AG09319 (cell line): Measurements from ENCODE around the gene CD79A.

ENCODE experiments used
- DNase-seq: peaks from one replicate; pipeline ENCODE4 v3.0.0-alpha.2; 2010; ENCODE audit warnings: low read depth; ENCODE audit errors: extremely low read depth
- CTCF ChIP-seq: IDR thresholded peaks from 2 replicates; pipeline ENCODE4 v1.5.1; 2011; ENCODE audit warnings: low read depth, mild to moderate bottlenecking, inconsistent platforms, low read length, moderate library complexity

The CD79A gene

GRCh38 chr19:41859213-41859617 is 17.9 kb upstream of the CD79A start:
- no peak for TF ChIP-seq CTCF
- no peak for DNase-seq

- peak; percentile 97 for DNase-seq
- TF ChIP-seq CTCF = peak; percentile 50
Measured at GRCh38 chr19:41859618-41860418, 17.3 kb upstream of the CD79A start, which contains the start of gene RPS19. TSS of gene RPS19 (plus strand) at chr19:41860255. CDS start at chr19:41860775, 520 bp downstream.

- TF ChIP-seq CTCF = no peak
- DNase-seq = no peak
Measured at GRCh38 chr19:41860419-41861115, 16.5 kb upstream of the CD79A start.

GRCh38 chr19:41861116-41861768 is 15.8 kb upstream of the CD79A start:
- no peak for TF ChIP-seq CTCF
- DNase-seq = no peak

- no peak for DNase-seq
- TF ChIP-seq CTCF = no peak
Measured at GRCh38 chr19:41861846-41862245, 15.2 kb upstream of the CD79A start.

- TF ChIP-seq CTCF = no peak
- DNase-seq = no peak
Measured at GRCh38 chr19:41862445-41862986, 14.6 kb upstream of the CD79A start.
